ENCODE measurements around the gene EFR3B.
A peak's percentile ranks its signal among the peaks of the same experiment; 100 is the strongest.
"Not testable (repeated sequence)": the region's sequence is repeated elsewhere in the genome, so short reads cannot be mapped to it uniquely, and the experiment has no call there.

EFR3B gene

DNA sequence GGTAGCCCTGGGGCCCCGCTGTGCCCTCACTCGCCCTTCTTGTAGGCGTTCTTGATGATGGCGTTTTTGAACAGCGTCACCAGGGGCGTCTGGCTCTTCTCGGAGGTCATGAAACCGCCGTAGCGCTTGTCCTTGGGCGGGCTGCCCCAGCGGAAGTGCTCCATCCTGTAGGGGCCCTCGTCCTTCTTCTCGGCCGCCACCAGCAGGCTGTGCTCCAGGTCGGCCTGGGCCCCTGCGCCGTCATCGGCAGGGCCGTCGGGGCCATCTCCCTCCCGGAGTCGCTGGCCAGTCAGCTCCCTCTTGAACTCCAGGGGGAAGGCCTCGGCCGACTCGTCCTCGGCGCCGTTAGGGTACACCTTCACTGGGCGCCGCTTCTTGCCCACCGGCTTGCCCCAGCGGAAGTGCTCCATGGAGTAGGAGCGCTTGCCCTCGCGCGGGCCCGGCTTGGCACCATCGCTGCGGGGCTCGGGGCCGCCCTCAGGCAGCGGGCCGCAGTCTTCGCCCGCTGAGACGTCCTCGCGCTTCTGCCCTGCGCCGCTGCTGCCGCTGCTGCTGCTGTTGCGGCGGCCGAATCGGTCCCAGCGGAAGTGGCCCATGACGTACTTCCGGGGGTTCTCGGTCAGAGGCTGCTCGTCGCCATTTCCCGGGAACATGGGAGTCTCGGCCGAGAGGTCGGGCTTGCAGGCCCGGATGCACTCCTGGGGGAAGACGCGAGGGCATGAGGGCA lies 119.3 kb downstream of the EFR3B start:
- H3K36me3 ChIP-seq (ENCODE audit: control insufficient read depth, insufficient read depth, low read length) = no peaks in the 10 kb centered on the region
- no peak overlapping the region for H3K4me3 ChIP-seq (ENCODE audit: insufficient read depth, low read depth, low read length)
- H3K27ac ChIP-seq (ENCODE audit: insufficient read depth, low read depth, low read length, poor library complexity, severe bottlenecking) = no peak overlapping the region
- no peaks in the 10 kb centered on the region for H3K9me3 ChIP-seq (ENCODE audit: control insufficient read depth, low read length)
- WGBS, 2 experiments = 94 to 95% methylated on average over 69 of the region's 69 CpGs
- H3K27me3 ChIP-seq (ENCODE audit: control insufficient read depth, insufficient read depth, low read length, poor library complexity, severe bottlenecking) = peaks cover 13% of the 10 kb centered on the region
- H3K4me1 ChIP-seq (ENCODE audit: control insufficient read depth, insufficient read depth, low read length) = peaks cover 10% of the 10 kb centered on the region

DNA sequence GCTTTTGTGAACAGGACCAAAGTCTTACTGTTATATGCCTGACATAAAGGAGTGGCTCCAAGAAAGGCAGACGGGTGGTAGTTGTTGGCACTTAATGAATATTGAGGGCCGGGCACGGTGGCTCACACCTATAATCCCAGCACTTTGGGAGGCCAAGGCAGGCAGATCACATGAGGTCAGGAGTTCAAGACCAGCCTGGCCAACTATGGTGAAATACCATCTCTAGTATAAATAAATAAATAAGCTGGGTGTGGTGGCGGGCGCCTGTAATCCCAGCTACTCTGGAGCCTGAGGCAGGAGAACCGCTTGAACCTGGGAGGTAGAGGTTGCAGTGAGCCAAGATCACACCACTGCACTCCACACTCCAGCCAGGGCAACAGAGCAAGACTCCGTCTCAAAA lies 120.2 kb downstream of the EFR3B start:
- not testable (repeated sequence) for H3K36me3 ChIP-seq (ENCODE audit: control insufficient read depth, insufficient read depth, low read length); H3K9me3 ChIP-seq (ENCODE audit: control insufficient read depth, low read length); H3K4me1 ChIP-seq (ENCODE audit: control insufficient read depth, insufficient read depth, low read length); H3K4me3 ChIP-seq (ENCODE audit: insufficient read depth, low read depth, low read length); H3K27ac ChIP-seq (ENCODE audit: insufficient read depth, low read depth, low read length, poor library complexity, severe bottlenecking)
- WGBS, 2 experiments = 93 to 97% methylated on average over 4 to 6 of the region's 7 CpGs
- peaks cover 21% of the 10 kb centered on the region for H3K27me3 ChIP-seq (ENCODE audit: control insufficient read depth, insufficient read depth, low read length, poor library complexity, severe bottlenecking)

DNA sequence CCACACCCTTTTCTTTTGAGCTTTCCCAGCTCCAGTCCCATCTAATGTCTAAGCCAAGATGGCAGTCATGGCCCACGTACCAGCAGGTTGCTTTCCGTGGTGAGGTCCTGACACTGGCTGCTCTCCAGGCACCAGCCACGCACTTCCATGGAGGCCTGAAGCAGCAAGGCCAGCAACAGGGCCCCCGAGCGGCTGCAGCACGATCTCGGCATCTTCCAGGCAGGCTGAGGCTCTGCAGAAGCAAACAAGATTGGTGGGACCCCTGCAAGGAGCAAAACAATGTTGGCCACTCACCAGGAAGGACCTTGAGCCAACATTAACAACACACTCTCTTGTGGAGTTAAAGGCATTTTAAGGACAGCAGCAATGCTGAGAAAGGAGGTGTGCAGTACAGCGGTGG lies 122.7 kb downstream of the EFR3B start:
- no peak overlapping the region for H3K4me3 ChIP-seq (ENCODE audit: insufficient read depth, low read depth, low read length)
- peaks cover 46% of the 10 kb centered on the region for H3K27me3 ChIP-seq (ENCODE audit: control insufficient read depth, insufficient read depth, low read length, poor library complexity, severe bottlenecking)
- peaks cover 17% of the 10 kb centered on the region for H3K4me1 ChIP-seq (ENCODE audit: control insufficient read depth, insufficient read depth, low read length)
- H3K36me3 ChIP-seq (ENCODE audit: control insufficient read depth, insufficient read depth, low read length) = no peaks in the 10 kb centered on the region
- no peak overlapping the region for H3K27ac ChIP-seq (ENCODE audit: insufficient read depth, low read depth, low read length, poor library complexity, severe bottlenecking)
- H3K9me3 ChIP-seq (ENCODE audit: control insufficient read depth, low read length) = no peaks in the 10 kb centered on the region
- 65 to 69% methylated on average over 8 of the region's 8 CpGs for WGBS, 2 experiments

DNA sequence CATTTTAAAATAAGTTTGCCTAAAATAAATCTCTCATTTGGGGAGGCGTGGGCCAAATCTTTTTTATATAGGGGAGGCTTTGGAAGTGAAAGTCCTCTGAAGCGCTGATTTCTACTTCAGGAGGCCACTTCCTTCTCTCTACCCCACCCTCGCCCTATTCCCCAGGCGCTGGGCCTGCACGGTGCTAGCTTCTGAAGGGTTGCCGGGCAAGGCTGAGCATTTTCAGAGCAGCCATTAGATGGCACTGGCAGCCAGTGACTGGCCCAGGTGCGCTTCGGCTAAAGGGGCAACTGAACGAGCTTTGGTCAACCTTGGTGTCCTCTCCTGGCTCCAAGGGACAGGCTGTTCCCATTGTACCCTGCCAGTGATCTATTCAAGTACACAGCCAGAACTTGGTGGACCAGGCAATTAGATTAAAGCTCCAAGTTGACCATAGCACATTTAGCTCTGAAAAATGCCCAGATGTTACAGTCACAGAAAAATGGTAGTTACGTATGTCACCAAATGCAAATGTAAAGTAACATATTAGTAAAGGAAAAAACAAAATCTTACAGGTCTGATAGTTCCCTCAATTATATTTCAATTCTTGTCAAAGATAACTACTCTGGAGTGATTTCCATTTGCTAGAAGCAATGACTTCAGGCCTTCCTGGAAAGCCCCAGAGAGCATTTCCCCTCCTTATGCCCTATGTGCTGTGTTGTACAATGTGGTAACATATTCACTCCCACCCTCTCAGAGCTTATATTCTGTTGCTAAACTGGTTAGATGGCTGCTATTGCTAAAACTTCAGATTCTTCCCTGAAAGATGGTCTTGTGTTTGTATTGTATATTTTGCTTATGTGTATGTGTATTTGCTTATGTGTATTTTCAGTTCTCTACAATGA lies 124.4 kb downstream of the EFR3B start:
- peaks cover 63% of the 10 kb centered on the region for H3K27me3 ChIP-seq (ENCODE audit: control insufficient read depth, insufficient read depth, low read length, poor library complexity, severe bottlenecking)
- no peak overlapping the region for H3K27ac ChIP-seq (ENCODE audit: insufficient read depth, low read depth, low read length, poor library complexity, severe bottlenecking)
- H3K36me3 ChIP-seq (ENCODE audit: control insufficient read depth, insufficient read depth, low read length) = no peaks in the 10 kb centered on the region
- H3K4me1 ChIP-seq (ENCODE audit: control insufficient read depth, insufficient read depth, low read length) = peaks cover 8% of the 10 kb centered on the region
- no peaks in the 10 kb centered on the region for H3K9me3 ChIP-seq (ENCODE audit: control insufficient read depth, low read length)
- H3K4me3 ChIP-seq (ENCODE audit: insufficient read depth, low read depth, low read length) = no peak overlapping the region
- WGBS, 2 experiments = 45 to 48% methylated on average over 9 to 10 of the region's 10 CpGs

DNA sequence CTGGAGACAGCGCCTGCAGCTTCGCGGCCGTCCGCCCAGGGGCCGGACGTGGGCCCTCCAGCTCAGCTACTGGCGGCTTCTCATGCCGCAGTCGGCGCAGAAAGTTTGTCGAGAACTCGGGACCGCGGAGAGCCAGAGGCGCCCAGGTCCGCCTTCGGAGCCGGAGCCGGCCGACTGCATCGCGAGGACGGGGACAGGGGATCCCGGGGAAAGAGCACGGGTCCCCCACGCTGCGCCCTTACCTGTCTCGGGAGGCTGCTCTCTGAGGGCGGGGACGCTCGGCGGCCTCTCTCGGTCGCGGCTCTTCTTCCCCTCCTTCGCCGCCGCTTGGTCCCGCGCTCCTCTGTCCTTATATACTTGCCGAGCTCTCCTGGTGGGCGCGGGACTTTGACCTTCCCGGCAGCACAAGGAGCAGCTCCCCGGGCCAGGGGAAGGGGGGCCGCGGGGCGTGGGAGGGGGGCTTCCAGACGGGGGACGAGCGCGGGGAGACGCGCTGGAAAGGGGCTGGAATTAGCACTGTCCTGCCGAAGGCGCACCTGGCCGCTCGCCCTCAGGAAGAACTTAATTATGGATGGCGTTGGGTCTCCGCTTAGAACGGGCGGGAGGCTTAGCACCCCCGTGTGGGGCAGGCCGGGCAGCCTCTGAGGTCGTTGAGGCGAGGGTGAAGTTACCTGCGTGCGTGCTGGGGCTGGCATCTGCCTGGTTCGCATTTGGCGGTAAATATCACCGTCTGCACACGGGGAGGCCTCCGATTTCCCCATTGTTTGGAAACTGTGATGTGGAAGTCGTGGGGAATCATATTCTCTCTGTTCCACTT lies 126.6 kb downstream of the EFR3B start, which contains the start of gene POMC:
POMC (minus strand) TSS at position 325 of the 817 bp plus-strand sequence. CDS start 3,808 bp downstream, outside the sequence.
- H3K27ac ChIP-seq (ENCODE audit: insufficient read depth, low read depth, low read length, poor library complexity, severe bottlenecking) = no peak within 1 kb of the TSS
- WGBS, 2 experiments = 3% methylated on average over 75 of the region's 75 CpGs

DNA sequence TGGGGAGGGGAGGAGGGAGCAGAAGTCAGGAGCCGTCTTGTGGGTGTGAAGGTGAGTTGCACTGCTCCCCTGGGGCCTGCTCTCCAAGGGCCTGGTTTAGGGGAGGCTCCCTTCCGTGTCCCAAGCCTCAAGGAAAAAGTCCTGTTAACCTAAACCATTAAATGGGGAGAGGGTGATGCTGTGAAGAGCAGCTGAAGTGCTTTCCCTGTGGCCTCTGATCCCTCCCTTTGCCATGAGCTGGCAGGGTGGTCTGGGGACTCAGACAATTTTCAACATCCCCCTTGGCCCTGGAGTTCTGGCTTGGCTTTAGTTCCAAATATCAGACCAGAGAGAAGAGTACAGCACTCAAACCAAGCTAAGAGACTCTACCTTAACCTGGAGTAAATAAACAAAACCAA lies 127.2 kb downstream of the EFR3B start:
- H3K27me3 ChIP-seq (ENCODE audit: control insufficient read depth, insufficient read depth, low read length, poor library complexity, severe bottlenecking) = peaks cover 63% of the 10 kb centered on the region
- no peak overlapping the region for H3K4me3 ChIP-seq (ENCODE audit: insufficient read depth, low read depth, low read length)
- no peak overlapping the region for H3K27ac ChIP-seq (ENCODE audit: insufficient read depth, low read depth, low read length, poor library complexity, severe bottlenecking)
- no peaks in the 10 kb centered on the region for H3K36me3 ChIP-seq (ENCODE audit: control insufficient read depth, insufficient read depth, low read length)
- WGBS, 2 experiments = 24 to 32% methylated on average over 2 of the region's 2 CpGs
- H3K9me3 ChIP-seq (ENCODE audit: control insufficient read depth, low read length) = no peaks in the 10 kb centered on the region
- H3K4me1 ChIP-seq (ENCODE audit: control insufficient read depth, insufficient read depth, low read length) = peaks cover 8% of the 10 kb centered on the region

More for the DNA sequence above, 126.6 kb downstream of the EFR3B start, which contains the start of gene POMC:
- Histone ChIP-seq H3K27me3 (ENCODE audit: control insufficient read depth, insufficient read depth, low read length, poor library complexity, severe bottlenecking) (peaks cover 63% of the 10 kb centered on the region), H3K9me3 (ENCODE audit: control insufficient read depth, low read length) (no peaks in the 10 kb centered on the region), H3K4me3 (ENCODE audit: insufficient read depth, low read depth, low read length) (peak within 1 kb of the TSS; percentile 33), H3K4me1 (ENCODE audit: control insufficient read depth, insufficient read depth, low read length) (peaks cover 8% of the 10 kb centered on the region), H3K36me3 (ENCODE audit: control insufficient read depth, insufficient read depth, low read length) (no peaks in the 10 kb centered on the region)

DNA sequence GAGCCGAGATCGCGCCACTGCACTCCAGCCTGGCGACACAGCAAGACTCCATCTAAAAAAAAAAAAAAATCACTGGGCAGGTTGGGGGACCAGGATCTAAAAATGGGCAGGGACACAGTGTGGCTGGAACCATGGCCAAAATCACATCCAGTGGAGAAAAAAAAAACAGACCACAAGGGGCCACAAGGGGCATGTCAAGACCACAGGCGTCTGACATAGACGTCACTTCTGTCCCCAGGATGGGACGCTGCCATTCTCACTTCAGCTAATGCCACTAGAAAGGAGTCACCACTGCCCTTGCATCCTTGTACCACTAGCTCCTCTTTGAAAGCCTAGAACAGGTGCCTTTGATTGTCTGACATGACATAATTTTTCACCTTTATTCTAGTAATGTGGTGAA lies 129.0 kb downstream of the EFR3B start:
- H3K4me3 ChIP-seq (ENCODE audit: insufficient read depth, low read depth, low read length) = no peak overlapping the region
- peaks cover 8% of the 10 kb centered on the region for H3K4me1 ChIP-seq (ENCODE audit: control insufficient read depth, insufficient read depth, low read length)
- peaks cover 58% of the 10 kb centered on the region for H3K27me3 ChIP-seq (ENCODE audit: control insufficient read depth, insufficient read depth, low read length, poor library complexity, severe bottlenecking)
- WGBS, 2 experiments = 88% methylated on average over 7 of the region's 7 CpGs
- no peak overlapping the region for H3K27ac ChIP-seq (ENCODE audit: insufficient read depth, low read depth, low read length, poor library complexity, severe bottlenecking)
- no peaks in the 10 kb centered on the region for H3K9me3 ChIP-seq (ENCODE audit: control insufficient read depth, low read length)
- no peaks in the 10 kb centered on the region for H3K36me3 ChIP-seq (ENCODE audit: control insufficient read depth, insufficient read depth, low read length)

DNA sequence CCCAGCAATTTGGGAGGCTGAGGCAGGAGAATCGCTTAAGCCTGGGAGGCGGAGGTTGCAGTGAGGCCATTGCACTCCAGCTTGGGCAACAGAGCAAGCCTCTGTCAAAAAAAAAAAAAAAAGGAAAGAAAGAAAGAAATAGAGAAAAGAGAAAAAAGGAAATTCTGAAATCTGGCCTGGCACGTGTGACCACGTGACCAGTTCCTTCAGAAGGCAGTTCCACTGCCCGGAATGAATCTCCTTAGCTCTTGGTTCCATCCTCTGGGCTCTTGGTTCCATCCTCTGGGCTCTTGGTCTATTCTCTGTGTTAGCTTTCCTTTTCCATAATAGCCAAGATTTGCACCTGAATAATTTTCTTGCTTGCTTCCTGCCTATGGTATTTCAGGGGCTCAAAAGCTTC lies 131.8 kb downstream of the EFR3B start:
- 91 to 94% methylated on average over 5 of the region's 5 CpGs for WGBS, 2 experiments
- no peaks in the 10 kb centered on the region for H3K36me3 ChIP-seq (ENCODE audit: control insufficient read depth, insufficient read depth, low read length)
- H3K4me1 ChIP-seq (ENCODE audit: control insufficient read depth, insufficient read depth, low read length) = peaks cover 16% of the 10 kb centered on the region
- H3K27me3 ChIP-seq (ENCODE audit: control insufficient read depth, insufficient read depth, low read length, poor library complexity, severe bottlenecking) = peaks cover 30% of the 10 kb centered on the region
- no peaks in the 10 kb centered on the region for H3K9me3 ChIP-seq (ENCODE audit: control insufficient read depth, low read length)
- no peak overlapping the region for H3K4me3 ChIP-seq (ENCODE audit: insufficient read depth, low read depth, low read length)
- H3K27ac ChIP-seq (ENCODE audit: insufficient read depth, low read depth, low read length, poor library complexity, severe bottlenecking) = no peak overlapping the region

DNA sequence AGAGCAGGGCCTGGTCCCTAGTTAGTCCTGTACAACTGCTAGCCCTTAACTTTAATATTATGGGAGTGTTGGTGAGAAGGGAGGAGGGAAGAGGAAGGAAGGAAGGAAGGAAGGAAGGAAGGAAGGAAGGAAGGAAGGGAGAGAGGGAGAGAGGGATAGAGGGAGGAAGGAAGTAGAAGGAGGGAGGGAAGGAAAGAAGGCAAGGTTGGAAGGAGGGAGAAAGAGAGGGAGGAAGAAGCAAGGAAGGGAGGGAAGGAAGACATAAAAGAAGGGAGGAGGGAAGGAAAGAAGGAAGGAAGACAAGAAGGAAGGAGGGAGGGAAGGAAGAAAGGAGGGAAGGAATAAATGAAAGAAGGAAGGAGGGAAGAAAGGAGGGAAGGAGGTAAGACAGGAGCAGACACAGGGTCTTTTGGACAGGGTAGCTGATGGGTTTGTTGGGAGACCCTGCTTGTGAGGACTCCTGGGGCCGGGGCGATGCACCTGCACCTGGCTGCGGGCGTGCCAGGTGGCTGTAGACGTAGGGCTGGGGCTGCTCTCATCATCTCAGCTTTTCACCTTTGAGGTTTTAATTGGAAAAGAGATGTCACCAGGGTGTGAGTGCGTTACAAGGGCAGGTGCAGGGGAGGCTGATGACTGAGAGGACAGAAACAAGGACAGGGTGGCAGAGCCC lies 132.5 kb downstream of the EFR3B start:
- no peaks in the 10 kb centered on the region for H3K9me3 ChIP-seq (ENCODE audit: control insufficient read depth, low read length)
- H3K27me3 ChIP-seq (ENCODE audit: control insufficient read depth, insufficient read depth, low read length, poor library complexity, severe bottlenecking) = peaks cover 24% of the 10 kb centered on the region
- 93 to 94% methylated on average over 6 of the region's 6 CpGs for WGBS, 2 experiments
- no peaks in the 10 kb centered on the region for H3K36me3 ChIP-seq (ENCODE audit: control insufficient read depth, insufficient read depth, low read length)
- no peak overlapping the region for H3K4me3 ChIP-seq (ENCODE audit: insufficient read depth, low read depth, low read length)
- peaks cover 14% of the 10 kb centered on the region for H3K4me1 ChIP-seq (ENCODE audit: control insufficient read depth, insufficient read depth, low read length)
- no peak overlapping the region for H3K27ac ChIP-seq (ENCODE audit: insufficient read depth, low read depth, low read length, poor library complexity, severe bottlenecking)
